Nephron (organoid): ENCODE measurements around the gene NAV3.

ENCODE experiments used
- H3K27ac Mint-ChIP-seq, 3 experiments: 2 replicates each; pipeline ENCODE4 v1.8.0; 2020; ENCODE audit warnings: mixed read lengths in 3 of 3, mild to moderate bottlenecking in 2 of 3, moderate library complexity in 1 of 3
- H3K27me3 Mint-ChIP-seq: 2 replicates; pipeline ENCODE4 v1.8.0; 2021; ENCODE audit warnings: low read depth, mild to moderate bottlenecking, moderate library complexity, mixed read lengths
- H3K36me3 Mint-ChIP-seq: 2 replicates; pipeline ENCODE4 v1.8.0; 2020; ENCODE audit warnings: low read depth, mixed read lengths
- H3K4me1 Mint-ChIP-seq: 2 replicates; pipeline ENCODE4 v1.8.0; 2020; ENCODE audit warnings: mixed read lengths
- H3K4me3 Mint-ChIP-seq, 3 experiments: 2 replicates each; pipeline ENCODE4 v1.8.0; 2020; ENCODE audit warnings: mild to moderate bottlenecking in 3 of 3, mixed read lengths in 3 of 3, moderate library complexity in 2 of 3
- H3K9me3 Mint-ChIP-seq: 2 replicates; pipeline ENCODE4 v1.8.0; 2020; ENCODE audit warnings: mixed read lengths
- CTCF ChIP-seq, 3 experiments: fragments of 200-600 bp; sonication (generic); IDR thresholded peaks; one replicate each; pipeline ENCODE4 v1.5.0; 2021; ENCODE audit warnings: antibody characterized with exemption in 3 of 3; ENCODE audit not compliant: unreplicated experiment in 3 of 3

The NAV3 gene

GRCh38 chr12:78155546-78155945 is 324.9 kb downstream of the NAV3 start:
- H3K4me1 Mint-ChIP-seq = peaks cover 6% of the 10 kb centered on the region
- H3K27me3 Mint-ChIP-seq = no peaks in the 10 kb centered on the region
- H3K36me3 Mint-ChIP-seq = peaks cover 31% of the 10 kb centered on the region
- no peak overlapping the region for H3K27ac Mint-ChIP-seq
- TF ChIP-seq CTCF (IDR thresholded peaks at IDR 0.05; ENCODE audit: unreplicated experiment in 3 of 3) = no peak
- H3K9me3 Mint-ChIP-seq = peaks cover 2% of the 10 kb centered on the region
- H3K4me3 Mint-ChIP-seq = no peak overlapping the region

GRCh38 chr12:78156751-78157150 is 326.1 kb downstream of the NAV3 start:
- Mint-ChIP-seq H3K27ac (no peak overlapping the region), H3K36me3 (peaks cover 31% of the 10 kb centered on the region), H3K4me1 (peaks cover 8% of the 10 kb centered on the region), H3K27me3 (no peaks in the 10 kb centered on the region), H3K4me3 (no peak overlapping the region), H3K9me3 (peaks cover 2% of the 10 kb centered on the region)
- TF ChIP-seq CTCF (IDR thresholded peaks at IDR 0.05; ENCODE audit: unreplicated experiment in 3 of 3) = no peak

- no peak for TF ChIP-seq CTCF (IDR thresholded peaks at IDR 0.05; ENCODE audit: unreplicated experiment in 3 of 3)
- Mint-ChIP-seq H3K36me3 (peaks cover 31% of the 10 kb centered on the region), H3K4me3 (no peak overlapping the region), H3K27ac (no peak overlapping the region), H3K27me3 (no peaks in the 10 kb centered on the region), H3K9me3 (peaks cover 2% of the 10 kb centered on the region), H3K4me1 (peaks cover 10% of the 10 kb centered on the region)
These were observed 326.5 kb downstream of the NAV3 start for GRCh38 chr12:78157199-78157598.

GRCh38 chr12:78164154-78164553 is 333.5 kb downstream of the NAV3 start:
- TF ChIP-seq CTCF (IDR thresholded peaks at IDR 0.05; ENCODE audit: unreplicated experiment in 3 of 3) = no peak
- Mint-ChIP-seq H3K4me1 (peaks cover 10% of the 10 kb centered on the region), H3K27ac (no peak overlapping the region), H3K27me3 (no peaks in the 10 kb centered on the region), H3K9me3 (no peaks in the 10 kb centered on the region), H3K4me3 (no peak overlapping the region), H3K36me3 (peaks cover 12% of the 10 kb centered on the region)

GRCh38 chr12:78167510-78167909 is 336.8 kb downstream of the NAV3 start:
- H3K4me1 Mint-ChIP-seq = peaks cover 11% of the 10 kb centered on the region
- no peak overlapping the region for H3K4me3 Mint-ChIP-seq
- no peak for TF ChIP-seq CTCF (IDR thresholded peaks at IDR 0.05; ENCODE audit: unreplicated experiment in 3 of 3)
- H3K9me3 Mint-ChIP-seq = no peaks in the 10 kb centered on the region
- peaks cover 20% of the 10 kb centered on the region for H3K36me3 Mint-ChIP-seq
- H3K27ac Mint-ChIP-seq = no peak overlapping the region
- H3K27me3 Mint-ChIP-seq = no peaks in the 10 kb centered on the region

GRCh38 chr12:78171061-78171460 is 340.4 kb downstream of the NAV3 start:
- Mint-ChIP-seq H3K4me1 (peaks cover 11% of the 10 kb centered on the region), H3K27me3 (no peaks in the 10 kb centered on the region), H3K36me3 (peaks cover 21% of the 10 kb centered on the region), H3K4me3 (no peak overlapping the region), H3K9me3 (no peaks in the 10 kb centered on the region), H3K27ac (no peak overlapping the region)
- no peak for TF ChIP-seq CTCF (IDR thresholded peaks at IDR 0.05; ENCODE audit: unreplicated experiment in 3 of 3)
